Measurements from ENCODE around the gene HTN1. TPM values are rescaled to one million over a fixed set of nuclear protein-coding genes. Genes with fewer than 3 reads are reported as not detected.
"Not testable (repeated sequence)": the region's sequence is repeated elsewhere in the genome, so short reads cannot be mapped to it uniquely, and the experiment has no call there.

The HTN1 gene
- polyA plus RNA-seq, 3 donors, result not detected

- H3K27ac Mint-ChIP-seq; H3K4me1 Mint-ChIP-seq; H3K36me3 Mint-ChIP-seq; H3K9ac ChIP-seq (ENCODE audit: insufficient read depth, low read length, poor library complexity, severe bottlenecking); intact Hi-C loops (cut with micrococcal nuclease); H3K4me3 Mint-ChIP-seq; H3K27ac ChIP-seq (ENCODE audit: low read depth in 1 of 2, low read length in 2 of 2); H3K36me3 ChIP-seq (replicated peaks in 1 of 2; ENCODE audit: control insufficient read depth in 1 of 2, insufficient read depth in 2 of 2, low read length in 2 of 2); H3K4me3 ChIP-seq (replicated peaks in 1 of 3; ENCODE audit: low read depth in 2 of 3, low read length in 3 of 3); H3K27me3 ChIP-seq (ENCODE audit: control insufficient read depth in 2 of 2, insufficient read depth in 2 of 2, low read length in 2 of 2); H4K20me1 ChIP-seq (ENCODE audit: insufficient read depth, low read length); H3K27me3 Mint-ChIP-seq (ENCODE audit: low read depth in 3 of 3); DNase-seq; H3K4me2 ChIP-seq (replicated peaks; ENCODE audit: extremely low read depth, low read length, poor library complexity, severe bottlenecking); H3K4me1 ChIP-seq (ENCODE audit: control insufficient read depth in 1 of 2, insufficient read depth in 2 of 2, low read length in 2 of 2); H3K79me2 ChIP-seq (ENCODE audit: insufficient read depth, low read length); H2AFZ ChIP-seq (ENCODE audit: insufficient read depth, low read depth, low read length, poor library complexity, severe bottlenecking): not testable (repeated sequence)
- H3K9me3 ChIP-seq (replicated peaks in 1 of 2; ENCODE audit: control insufficient read depth in 1 of 2, insufficient read depth in 1 of 2, low read length in 2 of 2), result peaks cover 0 to 21% of the 10 kb centered on the region in 2 donors
- H3K9me3 Mint-ChIP-seq, result peaks cover 4 to 19% (median 11%) of the 10 kb centered on the region in 7 donors
- 90% methylated on average over 18 of the region's 18 CpGs for WGBS (ENCODE audit: insufficient coverage)
Observed at GRCh38 chr4:70037559-70037958, 12.7 kb upstream of the HTN1 start.

GRCh38 chr4:70039928-70040327, 10.3 kb upstream of the HTN1 start:
- H3K9ac ChIP-seq (ENCODE audit: insufficient read depth, low read length, poor library complexity, severe bottlenecking); H3K4me2 ChIP-seq (replicated peaks; ENCODE audit: extremely low read depth, low read length, poor library complexity, severe bottlenecking); H3K27me3 ChIP-seq (ENCODE audit: control insufficient read depth in 2 of 2, insufficient read depth in 2 of 2, low read length in 2 of 2); H3K79me2 ChIP-seq (ENCODE audit: insufficient read depth, low read length); H3K4me1 Mint-ChIP-seq; H4K20me1 ChIP-seq (ENCODE audit: insufficient read depth, low read length); H3K4me3 ChIP-seq (replicated peaks in 1 of 3; ENCODE audit: low read depth in 2 of 3, low read length in 3 of 3); DNase-seq; H3K27ac ChIP-seq (ENCODE audit: low read depth in 1 of 2, low read length in 2 of 2); H3K27me3 Mint-ChIP-seq (ENCODE audit: low read depth in 3 of 3); H2AFZ ChIP-seq (ENCODE audit: insufficient read depth, low read depth, low read length, poor library complexity, severe bottlenecking); H3K4me3 Mint-ChIP-seq; intact Hi-C loops (cut with micrococcal nuclease); H3K27ac Mint-ChIP-seq; H3K36me3 Mint-ChIP-seq; H3K4me1 ChIP-seq (ENCODE audit: control insufficient read depth in 1 of 2, insufficient read depth in 2 of 2, low read length in 2 of 2); H3K36me3 ChIP-seq (replicated peaks in 1 of 2; ENCODE audit: control insufficient read depth in 1 of 2, insufficient read depth in 2 of 2, low read length in 2 of 2): not testable (repeated sequence)
- H3K9me3 Mint-ChIP-seq, result peaks cover 4 to 17% (median 10%) of the 10 kb centered on the region in 7 donors
- H3K9me3 ChIP-seq (replicated peaks in 1 of 2; ENCODE audit: control insufficient read depth in 1 of 2, insufficient read depth in 1 of 2, low read length in 2 of 2), result peaks cover 0 to 21% of the 10 kb centered on the region in 2 donors

GRCh38 chr4:70041652-70042286, 8.5 kb upstream of the HTN1 start:
- peaks cover 4 to 17% (median 10%) of the 10 kb centered on the region in 7 donors for H3K9me3 Mint-ChIP-seq
- peaks cover 0 to 19% of the 10 kb centered on the region in 2 donors for H3K9me3 ChIP-seq (replicated peaks in 1 of 2; ENCODE audit: control insufficient read depth in 1 of 2, insufficient read depth in 1 of 2, low read length in 2 of 2)
- no peak overlapping the region for H2AFZ ChIP-seq (ENCODE audit: insufficient read depth, low read depth, low read length, poor library complexity, severe bottlenecking)
- H3K27me3 ChIP-seq (ENCODE audit: control insufficient read depth in 2 of 2, insufficient read depth in 2 of 2, low read length in 2 of 2), result no peaks in the 10 kb centered on the region
- H3K27me3 Mint-ChIP-seq (ENCODE audit: low read depth in 3 of 3), result peaks cover 0 to 5% (median 4%) of the 10 kb centered on the region in 3 donors
- peak overlapping the region in 1 of 7 donors; percentile 35 for H3K27ac Mint-ChIP-seq
- no peak for DNase-seq
- H3K4me1 ChIP-seq (ENCODE audit: control insufficient read depth in 1 of 2, insufficient read depth in 2 of 2, low read length in 2 of 2), result no peaks in the 10 kb centered on the region
- no peaks in the 10 kb centered on the region for H3K4me1 Mint-ChIP-seq
- TF ChIP-seq CTCF (IDR thresholded peaks at IDR 0.05), result no peak
- no peaks in the 10 kb centered on the region for H3K36me3 Mint-ChIP-seq
- no peak overlapping the region for H3K4me2 ChIP-seq (replicated peaks; ENCODE audit: extremely low read depth, low read length, poor library complexity, severe bottlenecking)
- no peak overlapping the region for H3K9ac ChIP-seq (ENCODE audit: insufficient read depth, low read length, poor library complexity, severe bottlenecking)
- intact Hi-C loops (cut with micrococcal nuclease), result no loop called here
- H4K20me1 ChIP-seq (ENCODE audit: insufficient read depth, low read length), result no peaks in the 10 kb centered on the region
- H3K4me3 Mint-ChIP-seq, result peak overlapping the region in 1 of 2 donors; percentile 48
- WGBS (ENCODE audit: insufficient coverage), result 89% methylated on average over 6 of the region's 7 CpGs
- no peak overlapping the region for H3K27ac ChIP-seq (ENCODE audit: low read depth in 1 of 2, low read length in 2 of 2)
- no peaks in the 10 kb centered on the region for H3K36me3 ChIP-seq (replicated peaks in 1 of 2; ENCODE audit: control insufficient read depth in 1 of 2, insufficient read depth in 2 of 2, low read length in 2 of 2)
- H3K4me3 ChIP-seq (replicated peaks in 1 of 3; ENCODE audit: low read depth in 2 of 3, low read length in 3 of 3), result no peak overlapping the region
- H3K79me2 ChIP-seq (ENCODE audit: insufficient read depth, low read length), result no peaks in the 10 kb centered on the region

GRCh38 chr4:70056534-70056933, 6.3 kb downstream of the HTN1 start:
- H3K4me1 ChIP-seq (ENCODE audit: control insufficient read depth in 1 of 2, insufficient read depth in 2 of 2, low read length in 2 of 2); H3K27me3 Mint-ChIP-seq (ENCODE audit: low read depth in 3 of 3); H3K27me3 ChIP-seq (ENCODE audit: control insufficient read depth in 2 of 2, insufficient read depth in 2 of 2, low read length in 2 of 2); H3K36me3 Mint-ChIP-seq; H3K4me3 ChIP-seq (replicated peaks in 1 of 3; ENCODE audit: low read depth in 2 of 3, low read length in 3 of 3); H3K79me2 ChIP-seq (ENCODE audit: insufficient read depth, low read length); H3K9ac ChIP-seq (ENCODE audit: insufficient read depth, low read length, poor library complexity, severe bottlenecking); DNase-seq; H3K4me3 Mint-ChIP-seq; H3K9me3 Mint-ChIP-seq; H3K4me2 ChIP-seq (replicated peaks; ENCODE audit: extremely low read depth, low read length, poor library complexity, severe bottlenecking); H4K20me1 ChIP-seq (ENCODE audit: insufficient read depth, low read length); H3K27ac ChIP-seq (ENCODE audit: low read depth in 1 of 2, low read length in 2 of 2); H3K4me1 Mint-ChIP-seq; H3K27ac Mint-ChIP-seq; H2AFZ ChIP-seq (ENCODE audit: insufficient read depth, low read depth, low read length, poor library complexity, severe bottlenecking); intact Hi-C loops (cut with micrococcal nuclease); H3K36me3 ChIP-seq (replicated peaks in 1 of 2; ENCODE audit: control insufficient read depth in 1 of 2, insufficient read depth in 2 of 2, low read length in 2 of 2); H3K9me3 ChIP-seq (replicated peaks in 1 of 2; ENCODE audit: control insufficient read depth in 1 of 2, insufficient read depth in 1 of 2, low read length in 2 of 2): not testable (repeated sequence)
- WGBS (ENCODE audit: insufficient coverage), result no CpG with 5 or more reads among the region's 1 CpG
